Upper lobe of left lung (tissue), 6 donors: ENCODE results near the gene CCBE1. TPM values are rescaled to one million over a fixed set of nuclear protein-coding genes. Genes with fewer than 3 reads are reported as not detected.

Experiments
- ATAC-seq, 2 donors: fragments of 200-7000 bp; cut with Tn5 transposase; one replicate each; pipeline ENCODE4 v1.9.1; 2022; ENCODE audit warnings: mild to moderate bottlenecking in 2 of 2, moderate library complexity in 2 of 2; ENCODE audit not compliant: low FRiP score in 2 of 2
- DNase-seq, 2 donors: peaks; one replicate each; pipeline ENCODE4 v3.0.0-alpha.2; 2019 to 2020
- H3K27ac ChIP-seq, 4 donors: fragments of 200-600 bp; sonication (generic); one replicate each; pipeline ENCODE4 v1.5.1; 2016 to 2019
- H3K27me3 ChIP-seq, 4 donors: fragments of 200-600 bp; sonication (generic); one replicate each; pipeline ENCODE4 v1.5.1; 2017 to 2019
- H3K36me3 ChIP-seq, 4 donors: fragments of 200-600 bp; sonication (generic); one replicate each; pipeline ENCODE4 v1.5.1; 2016 to 2019
- H3K4me1 ChIP-seq, 4 donors: fragments of 200-600 bp; sonication (generic); one replicate each; pipeline ENCODE4 v1.5.1; 2018 to 2019
- H3K4me3 ChIP-seq, 4 donors: fragments of 200-600 bp; sonication (generic); one replicate each; pipeline ENCODE4 v1.5.1; 2017 to 2019; ENCODE audit warnings: mild to moderate bottlenecking in 2 of 4, moderate library complexity in 1 of 4
- H3K9me3 ChIP-seq, 4 donors: fragments of 200-600 bp; sonication (generic); one replicate each; pipeline ENCODE4 v1.5.1; 2018 to 2019
- EP300 ChIP-seq, 4 donors: sonication (generic); formaldehyde crosslinking; IDR thresholded peaks; one replicate each; pipeline ENCODE4 v1.5.1; 2017; ENCODE audit warnings: antibody characterized with exemption in 4 of 4, control low read depth in 2 of 4
- POLR2A ChIP-seq, 4 donors: fragments of 450-650 bp; IDR thresholded peaks; one replicate each; pipeline ENCODE4 v1.5.1; 2016 to 2017; ENCODE audit warnings: antibody characterized with exemption in 4 of 4, mild to moderate bottlenecking in 2 of 4
- POLR2AphosphoS5 ChIP-seq, 2 donors: sonication (generic); formaldehyde crosslinking; IDR thresholded peaks; one replicate each; pipeline ENCODE4 v1.5.1; 2017; ENCODE audit warnings: antibody characterized with exemption in 2 of 2
- WGBS, 2 donors: methylation state at CpG; one replicate each; pipeline ENCODE4 v1.1.5; 2017 to 2018; 5-methylcytosine and 5-hydroxymethylcytosine counted together
- total RNA-seq, 6 donors: library from RNA; depleted of rRNA in 4 of 6; stranded (reverse); fragments of >200 nt in 4 of 6; gene quantifications; one replicate each; pipeline versions ENCODE4 v1.1.0 to v1.2.1, GENCODE V29; 2016 to 2021
- TF ChIP-seq, protein P1 (sequence below), 6 experiments: fragments of 450-650 bp in 4 of 6; fragments of 200-600 bp in 2 of 6; sonication (generic) in 2 of 6; IDR thresholded peaks; one replicate each; pipeline ENCODE4 v1.5.1; 2016 to 2019; ENCODE audit warnings: antibody characterized with exemption in 6 of 6
- donor health status: DM: no; HTN: no; CAD: no; lungs with moderate emphysema.
- donor health status: DM: no; HTN: yes; CAD: no; lungs with severe emphysema.

The CCBE1 gene
- total RNA-seq, 6 donors from 2014 or later = 8.7 to 23.6 (median 12.3) TPM

DNA sequence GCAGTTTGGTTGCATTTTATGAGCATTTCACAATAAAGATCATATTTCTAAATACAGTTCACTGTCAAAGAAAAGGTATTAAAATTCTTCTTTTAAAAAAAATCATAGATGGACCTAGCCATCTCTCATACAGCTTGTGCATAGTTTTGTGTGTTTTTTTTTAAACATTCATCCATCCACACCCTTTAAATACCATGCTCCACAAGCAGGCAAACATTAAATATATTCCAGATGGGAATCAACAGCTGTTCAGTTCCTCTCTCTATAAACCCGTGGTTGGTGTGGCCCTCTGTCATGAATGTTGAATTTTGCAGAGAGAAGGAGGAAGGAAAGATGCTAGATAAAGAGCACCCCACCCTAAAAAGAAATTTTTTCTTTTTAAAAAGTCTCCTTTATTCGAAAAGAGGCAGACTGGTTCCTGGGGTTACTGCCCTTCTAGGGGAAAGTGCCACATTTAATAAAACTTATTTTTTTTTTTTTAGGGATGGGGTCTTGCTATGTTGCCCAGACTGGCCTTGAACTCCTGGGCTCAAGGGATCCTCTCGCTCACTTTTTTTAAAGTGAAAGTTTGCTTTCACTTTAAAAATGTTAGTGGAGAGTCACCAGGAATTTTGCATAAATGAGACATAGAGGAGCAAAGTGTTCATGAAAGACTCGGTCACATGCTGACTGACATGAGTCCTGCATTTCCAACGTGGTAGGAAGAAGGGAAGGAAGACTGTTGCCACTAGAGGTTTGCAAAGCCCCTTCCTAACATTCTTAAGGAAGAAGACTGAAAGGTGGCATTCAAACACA lies 264.2 kb downstream of the CCBE1 start:
- Histone ChIP-seq H3K4me1 (no peaks in the 10 kb centered on the region), H3K4me3 (no peak overlapping the region), H3K9me3 (no peaks in the 10 kb centered on the region), H3K36me3 (no peaks in the 10 kb centered on the region), H3K27ac (no peak overlapping the region), H3K27me3 (no peaks in the 10 kb centered on the region)
- WGBS, 2 donors = 59 to 60% methylated on average over 5 of the region's 5 CpGs
- TF ChIP-seq POLR2A (IDR thresholded peaks at IDR 0.05) = no peak
- TF ChIP-seq, protein P1, sequence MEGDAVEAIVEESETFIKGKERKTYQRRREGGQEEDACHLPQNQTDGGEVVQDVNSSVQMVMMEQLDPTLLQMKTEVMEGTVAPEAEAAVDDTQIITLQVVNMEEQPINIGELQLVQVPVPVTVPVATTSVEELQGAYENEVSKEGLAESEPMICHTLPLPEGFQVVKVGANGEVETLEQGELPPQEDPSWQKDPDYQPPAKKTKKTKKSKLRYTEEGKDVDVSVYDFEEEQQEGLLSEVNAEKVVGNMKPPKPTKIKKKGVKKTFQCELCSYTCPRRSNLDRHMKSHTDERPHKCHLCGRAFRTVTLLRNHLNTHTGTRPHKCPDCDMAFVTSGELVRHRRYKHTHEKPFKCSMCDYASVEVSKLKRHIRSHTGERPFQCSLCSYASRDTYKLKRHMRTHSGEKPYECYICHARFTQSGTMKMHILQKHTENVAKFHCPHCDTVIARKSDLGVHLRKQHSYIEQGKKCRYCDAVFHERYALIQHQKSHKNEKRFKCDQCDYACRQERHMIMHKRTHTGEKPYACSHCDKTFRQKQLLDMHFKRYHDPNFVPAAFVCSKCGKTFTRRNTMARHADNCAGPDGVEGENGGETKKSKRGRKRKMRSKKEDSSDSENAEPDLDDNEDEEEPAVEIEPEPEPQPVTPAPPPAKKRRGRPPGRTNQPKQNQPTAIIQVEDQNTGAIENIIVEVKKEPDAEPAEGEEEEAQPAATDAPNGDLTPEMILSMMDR (IDR thresholded peaks at IDR 0.05) = no peak
- no peak for TF ChIP-seq POLR2AphosphoS5 (IDR thresholded peaks at IDR 0.05)
- no peak for TF ChIP-seq EP300 (IDR thresholded peaks at IDR 0.05)
- DNase-seq (no peak), ATAC-seq (no peak)

DNA sequence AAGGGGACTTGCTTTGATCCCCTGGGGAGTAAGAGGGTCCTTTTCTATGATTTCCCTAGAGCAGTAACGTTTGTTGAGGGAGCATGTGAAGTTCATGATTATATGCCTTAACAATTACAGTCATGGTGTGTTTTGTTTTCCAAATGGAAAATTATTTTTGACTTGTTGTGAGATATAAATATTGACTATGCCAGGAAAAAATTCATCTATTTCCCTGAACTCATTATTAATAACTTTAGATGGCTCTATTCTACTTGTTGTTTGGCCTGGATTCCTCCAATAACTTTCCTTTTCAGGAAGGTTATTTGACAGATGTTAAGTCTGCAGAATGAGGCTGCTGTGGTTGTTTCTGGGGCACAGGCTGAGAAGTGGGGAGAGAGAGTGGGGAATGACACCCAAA lies 266.1 kb downstream of the CCBE1 start:
- ATAC-seq = no peak
- DNase-seq = no peak
- 36 to 52% methylated on average over 1 of the region's 1 CpG for WGBS, 2 donors
- no peaks in the 10 kb centered on the region for H3K27me3 ChIP-seq
- no peak overlapping the region for H3K4me3 ChIP-seq
- H3K36me3 ChIP-seq = no peaks in the 10 kb centered on the region
- H3K4me1 ChIP-seq = no peaks in the 10 kb centered on the region
- TF ChIP-seq, protein P1 (IDR thresholded peaks at IDR 0.05) = no peak
- TF ChIP-seq POLR2A (IDR thresholded peaks at IDR 0.05) (no peak), EP300 (IDR thresholded peaks at IDR 0.05) (no peak), POLR2AphosphoS5 (IDR thresholded peaks at IDR 0.05) (no peak)
- no peaks in the 10 kb centered on the region for H3K9me3 ChIP-seq
- no peak overlapping the region for H3K27ac ChIP-seq

DNA sequence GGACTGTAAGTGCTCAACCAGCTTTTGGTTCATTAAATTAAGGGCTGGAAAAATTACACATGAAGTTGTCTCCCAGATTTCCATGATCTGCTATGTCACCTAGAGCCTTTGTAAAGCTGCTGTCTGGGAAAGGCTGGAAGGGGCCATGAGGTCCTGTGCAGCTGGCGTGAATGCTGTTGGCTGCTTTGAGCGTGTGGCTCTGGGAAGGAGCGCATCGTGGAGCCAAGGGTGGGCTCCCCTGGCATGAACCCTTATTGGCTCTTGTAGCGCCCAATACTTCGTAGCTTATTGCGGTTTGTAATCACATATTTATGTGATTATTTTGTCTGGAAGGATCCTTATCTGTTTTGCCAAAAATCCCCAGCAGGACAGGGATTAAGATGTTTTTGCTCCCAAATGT lies 267.6 kb downstream of the CCBE1 start:
- H3K36me3 ChIP-seq = no peaks in the 10 kb centered on the region
- TF ChIP-seq EP300 (IDR thresholded peaks at IDR 0.05) (no peak), POLR2A (IDR thresholded peaks at IDR 0.05) (no peak), POLR2AphosphoS5 (IDR thresholded peaks at IDR 0.05) (no peak)
- TF ChIP-seq, protein P1 (IDR thresholded peaks at IDR 0.05) = no peak
- H3K27ac ChIP-seq = no peak overlapping the region
- no peak overlapping the region for H3K4me3 ChIP-seq
- no peaks in the 10 kb centered on the region for H3K4me1 ChIP-seq
- peak in 1 of 2 donors; percentile 13 for DNase-seq
- H3K9me3 ChIP-seq = no peaks in the 10 kb centered on the region
- no peaks in the 10 kb centered on the region for H3K27me3 ChIP-seq
- 79 to 86% methylated on average over 7 of the region's 7 CpGs for WGBS, 2 donors
- no peak for ATAC-seq

DNA sequence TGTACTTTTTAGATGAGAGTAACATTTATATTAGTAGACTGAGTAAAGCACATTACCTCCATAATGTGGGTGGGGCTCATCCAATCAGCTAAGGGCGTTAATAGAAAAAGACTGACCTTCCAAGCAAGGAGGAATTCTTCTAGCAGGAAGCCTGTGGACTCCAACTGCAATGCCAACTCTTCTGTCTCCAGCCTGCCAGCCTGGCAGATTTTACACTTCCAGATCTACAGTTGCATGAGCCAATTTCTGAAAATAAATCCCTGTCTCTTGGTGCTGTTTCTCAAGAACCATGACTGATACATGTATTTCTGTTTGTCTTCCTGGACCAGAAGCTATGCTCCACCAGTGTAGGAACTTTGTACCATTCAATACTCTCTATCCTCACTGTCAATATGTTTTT lies 269.2 kb downstream of the CCBE1 start:
- WGBS, 2 donors = 74 to 91% methylated on average over 1 of the region's 1 CpG
- Histone ChIP-seq H3K36me3 (no peaks in the 10 kb centered on the region), H3K4me3 (no peak overlapping the region), H3K9me3 (no peaks in the 10 kb centered on the region), H3K27ac (no peak overlapping the region), H3K27me3 (no peaks in the 10 kb centered on the region), H3K4me1 (no peaks in the 10 kb centered on the region)
- DNase-seq (no peak), ATAC-seq (no peak)
- TF ChIP-seq POLR2A (IDR thresholded peaks at IDR 0.05) (no peak), EP300 (IDR thresholded peaks at IDR 0.05) (no peak), POLR2AphosphoS5 (IDR thresholded peaks at IDR 0.05) (no peak)
- TF ChIP-seq, protein P1 (IDR thresholded peaks at IDR 0.05) = no peak

DNA sequence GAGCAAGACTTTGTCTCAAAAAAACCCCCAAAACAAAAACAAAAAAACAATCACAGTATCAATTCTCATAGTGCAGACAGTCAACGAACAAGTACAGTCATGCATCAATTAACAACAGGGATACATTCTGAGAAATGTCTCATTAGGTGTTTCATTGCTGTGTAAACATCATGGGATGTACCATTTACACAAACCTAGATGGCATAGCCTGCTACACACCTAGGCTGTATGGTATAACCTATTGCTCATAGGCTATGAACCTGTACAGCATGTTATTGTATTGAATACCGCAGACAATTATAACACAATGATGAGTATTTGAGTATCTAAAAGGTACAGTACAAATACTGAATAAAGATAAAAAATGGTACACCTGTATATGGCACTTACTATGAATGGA lies 270.4 kb downstream of the CCBE1 start:
- WGBS, 2 donors = 85 to 93% methylated on average over 2 of the region's 2 CpGs
- Histone ChIP-seq H3K27me3 (no peaks in the 10 kb centered on the region), H3K27ac (no peak overlapping the region), H3K9me3 (no peaks in the 10 kb centered on the region), H3K4me1 (no peaks in the 10 kb centered on the region), H3K4me3 (no peak overlapping the region), H3K36me3 (no peaks in the 10 kb centered on the region)
- TF ChIP-seq POLR2A (IDR thresholded peaks at IDR 0.05) (no peak), EP300 (IDR thresholded peaks at IDR 0.05) (no peak), POLR2AphosphoS5 (IDR thresholded peaks at IDR 0.05) (no peak)
- TF ChIP-seq, protein P1 (IDR thresholded peaks at IDR 0.05) = no peak
- no peak for DNase-seq
- ATAC-seq = no peak
